Mesodermal cell (in vitro differentiated cells): ENCODE measurements around the gene ADAMTS19.

Experiments
- H3K27ac ChIP-seq: 2 replicates; pipeline ENCODE4 v1.7.0; 2013; ENCODE audit warnings: mild to moderate bottlenecking, low read depth, low read length, moderate library complexity; ENCODE audit not compliant: severe bottlenecking
- H3K36me3 ChIP-seq: 2 replicates; pipeline ENCODE4 v1.7.1; 2013; ENCODE audit warnings: mild to moderate bottlenecking, low read length, moderate library complexity; ENCODE audit not compliant: control insufficient read depth, insufficient read depth
- H3K4me1 ChIP-seq: one replicate; pipeline ENCODE4 v1.7.1; 2013; ENCODE audit warnings: mild to moderate bottlenecking, low read length; ENCODE audit not compliant: insufficient read depth, control insufficient read depth, poor library complexity, severe bottlenecking
- H3K4me3 ChIP-seq: 2 replicates; pipeline ENCODE4 v1.7.0; 2013; ENCODE audit warnings: low read length, control low read depth, mild to moderate bottlenecking; ENCODE audit not compliant: insufficient read depth, poor library complexity, severe bottlenecking; ENCODE audit errors: extremely low read depth
- H3K9me3 ChIP-seq: 2 replicates; pipeline ENCODE4 v1.7.1; 2013; ENCODE audit warnings: mild to moderate bottlenecking, low read length, moderate library complexity; ENCODE audit not compliant: control insufficient read depth
- WGBS, 2 experiments: methylation state at CpG; one replicate each; pipeline ENCODE4 v1.1.5; 2013; ENCODE audit warnings: missing lambda C conversion rate in 2 of 2; ENCODE audit not compliant: insufficient coverage in 2 of 2; 5-methylcytosine and 5-hydroxymethylcytosine counted together

The ADAMTS19 gene

DNA sequence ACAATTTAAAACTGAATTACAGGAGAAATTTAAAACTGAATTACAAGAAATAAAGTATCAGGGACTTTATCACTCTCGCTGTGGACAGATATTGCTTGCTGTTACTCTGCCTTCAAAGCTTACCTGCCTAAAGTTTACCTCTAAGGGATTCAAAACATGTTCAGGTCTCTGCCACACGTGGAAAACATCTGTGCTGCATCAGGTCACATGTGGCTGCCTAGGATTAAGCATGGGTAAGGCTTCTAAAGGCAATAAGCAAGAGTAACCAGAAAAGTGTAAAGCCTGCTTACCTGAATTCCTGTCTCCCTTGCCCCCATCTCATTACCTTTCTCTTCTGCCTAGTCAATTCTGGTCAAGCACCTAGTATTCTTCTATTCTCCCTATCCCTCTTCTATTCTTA is 306.7 kb downstream of the ADAMTS19 start:
- WGBS, 2 experiments, result 90 to 100% methylated on average over 2 of the region's 2 CpGs
- H3K4me1 ChIP-seq, result no peaks in the 10 kb centered on the region
- H3K36me3 ChIP-seq, result no peaks in the 10 kb centered on the region
- no peak overlapping the region for H3K27ac ChIP-seq
- H3K4me3 ChIP-seq, result no peak overlapping the region
- no peaks in the 10 kb centered on the region for H3K9me3 ChIP-seq

DNA sequence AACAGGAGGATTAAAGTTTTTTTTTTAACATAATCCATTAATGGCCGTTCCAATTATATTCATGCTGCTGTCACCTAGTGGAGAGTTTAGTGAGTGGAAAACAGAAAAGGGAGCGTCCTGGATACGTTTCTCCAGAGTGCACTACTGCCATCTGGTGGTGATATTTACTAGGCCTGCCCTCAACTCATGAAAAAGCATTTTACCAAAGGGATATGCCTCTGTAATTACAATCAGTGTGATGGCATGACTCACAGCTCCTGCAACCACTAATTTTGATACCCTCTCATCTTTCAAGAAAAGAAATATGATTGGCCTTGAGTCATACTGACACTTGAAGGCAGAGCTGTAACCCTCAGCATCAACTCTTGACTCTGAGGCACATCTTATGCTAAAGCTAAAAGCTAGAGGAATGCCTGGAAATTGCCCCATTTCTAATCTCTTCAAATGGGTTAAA is 307.9 kb downstream of the ADAMTS19 start:
- 0% methylated on average over 2 of the region's 3 CpGs; no CpG with 5 or more reads in 1 of the 2 experiments for WGBS, 2 experiments
- no peaks in the 10 kb centered on the region for H3K4me1 ChIP-seq
- H3K4me3 ChIP-seq, result no peak overlapping the region
- H3K27ac ChIP-seq, result no peak overlapping the region
- no peaks in the 10 kb centered on the region for H3K9me3 ChIP-seq
- H3K36me3 ChIP-seq, result no peaks in the 10 kb centered on the region

DNA sequence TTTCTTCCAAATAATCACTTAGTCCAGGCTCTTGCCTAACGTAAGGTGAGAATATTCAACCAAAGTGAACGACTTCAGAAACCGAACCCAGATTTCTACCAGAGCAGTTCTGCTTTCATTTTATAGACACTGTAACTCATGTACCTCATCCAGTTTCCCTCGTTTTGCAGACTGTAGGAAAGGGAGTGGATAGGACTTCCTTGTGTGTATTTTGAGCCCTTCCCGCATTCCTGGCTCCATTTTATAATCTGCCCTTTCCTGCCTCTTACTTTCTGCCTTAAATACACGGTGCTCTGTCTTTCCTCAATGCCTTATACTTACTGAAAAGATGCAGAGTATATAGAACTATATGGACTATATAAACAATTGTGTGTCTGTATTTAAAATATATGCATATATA is 308.6 kb downstream of the ADAMTS19 start:
- WGBS, 2 experiments, result 80 to 100% methylated on average over 1 to 2 of the region's 6 CpGs

DNA sequence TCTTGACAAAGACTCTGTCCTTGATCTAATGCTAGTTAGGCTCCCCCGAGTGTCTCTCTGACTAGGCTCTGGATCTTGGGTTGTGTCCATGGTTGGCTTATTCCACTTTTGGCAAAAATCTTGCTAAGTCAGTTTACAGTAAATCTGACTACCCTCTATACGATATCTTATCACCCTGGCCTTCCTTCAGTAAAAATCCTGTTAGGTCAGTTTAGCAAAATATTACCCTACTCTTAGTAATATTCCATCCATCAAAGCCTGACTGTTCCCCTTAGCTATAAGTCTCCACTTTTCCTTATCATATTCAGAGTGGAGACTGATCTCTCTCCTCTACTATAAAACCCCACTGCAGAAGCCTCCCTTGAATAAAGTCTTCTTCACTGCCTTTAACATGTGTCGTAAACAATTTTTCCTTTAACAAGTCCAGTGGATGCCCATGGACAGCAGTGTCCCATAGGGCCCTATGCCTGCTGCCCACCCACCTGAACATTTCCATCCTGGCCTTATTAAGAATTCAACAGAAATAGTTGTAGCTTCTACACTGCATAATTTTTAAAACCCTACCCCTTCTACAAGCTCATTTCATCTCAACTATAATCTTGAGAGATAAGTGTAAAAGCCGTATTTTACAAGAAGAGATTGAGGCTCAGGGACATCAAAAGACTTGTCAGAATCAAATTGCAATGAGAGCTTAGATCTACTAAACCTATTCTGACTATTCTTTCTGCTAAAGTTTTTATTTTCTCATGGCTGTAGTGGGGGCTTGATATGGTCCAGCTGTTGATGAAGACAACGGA is 310.1 kb downstream of the ADAMTS19 start:
- Histone ChIP-seq H3K4me1 (no peaks in the 10 kb centered on the region), H3K36me3 (no peaks in the 10 kb centered on the region), H3K27ac (no peak overlapping the region), H3K4me3 (no peak overlapping the region), H3K9me3 (no peaks in the 10 kb centered on the region)
- 81 to 95% methylated on average over 2 to 3 of the region's 5 CpGs for WGBS, 2 experiments

More for the DNA sequence above, 308.6 kb downstream of the ADAMTS19 start:
- Histone ChIP-seq H3K27ac (no peak overlapping the region), H3K4me3 (no peak overlapping the region), H3K9me3 (no peaks in the 10 kb centered on the region), H3K36me3 (no peaks in the 10 kb centered on the region), H3K4me1 (no peaks in the 10 kb centered on the region)

DNA sequence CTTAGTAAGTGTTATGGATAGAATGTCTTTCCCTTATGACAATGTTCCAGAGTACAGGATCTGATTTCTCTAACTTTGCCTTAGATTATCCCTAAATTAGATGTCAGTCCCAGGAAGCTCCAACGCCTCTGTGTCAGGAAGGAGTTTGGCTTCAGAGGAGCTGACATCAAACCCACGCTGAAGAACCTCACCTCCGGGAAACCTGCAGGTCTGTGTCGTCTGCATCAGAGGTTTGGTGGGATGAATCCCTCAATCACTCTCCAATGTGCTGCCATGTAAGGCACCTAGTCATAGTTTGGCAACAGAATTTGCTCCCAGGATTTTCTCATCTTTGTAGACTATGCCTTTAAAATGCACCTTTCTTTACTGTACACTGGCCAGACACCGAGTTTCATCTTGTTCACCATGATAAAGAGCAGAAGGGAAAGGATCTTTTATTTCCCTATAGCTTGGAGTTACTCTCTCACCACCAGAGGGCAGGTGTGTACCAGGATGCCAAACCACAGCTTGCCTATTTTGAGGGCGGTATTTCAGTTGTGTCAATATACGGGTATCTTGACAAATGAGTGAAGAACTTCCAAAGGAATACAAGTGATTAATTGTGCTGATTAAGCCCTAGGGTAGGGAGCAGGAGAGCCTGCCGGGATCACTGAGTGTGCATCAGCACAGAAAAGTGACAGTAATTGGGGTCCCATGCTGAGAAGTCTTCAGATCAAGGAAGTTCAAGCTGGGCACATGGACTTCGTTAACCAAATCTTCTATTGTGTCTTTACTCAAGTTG is 311.1 kb downstream of the ADAMTS19 start:
- Histone ChIP-seq H3K9me3 (no peaks in the 10 kb centered on the region), H3K4me3 (no peak overlapping the region), H3K27ac (no peak overlapping the region), H3K4me1 (no peaks in the 10 kb centered on the region), H3K36me3 (no peaks in the 10 kb centered on the region)
- 53 to 54% methylated on average over 6 to 7 of the region's 9 CpGs for WGBS, 2 experiments

DNA sequence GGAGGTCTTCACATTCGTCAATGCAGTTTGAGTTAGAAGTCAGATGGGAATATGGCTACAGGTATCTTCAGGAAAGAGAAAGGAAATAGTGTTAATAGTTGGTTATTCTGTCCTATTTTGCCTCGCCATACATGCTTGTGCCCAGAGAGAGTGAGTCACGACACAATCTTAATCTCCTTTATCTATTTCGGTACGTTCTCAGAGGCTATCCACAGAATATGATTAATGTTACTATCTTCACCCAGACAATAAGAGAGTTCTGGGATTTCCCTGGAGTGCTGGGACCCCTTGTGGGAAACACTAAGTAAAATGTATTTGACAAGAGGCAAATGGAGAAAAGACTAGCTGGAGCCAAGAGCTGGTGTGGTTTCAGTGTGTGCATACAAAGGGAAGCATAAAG is 313.3 kb downstream of the ADAMTS19 start:
- 83 to 100% methylated on average over 1 to 3 of the region's 5 CpGs for WGBS, 2 experiments
- Histone ChIP-seq H3K9me3 (no peaks in the 10 kb centered on the region), H3K36me3 (no peaks in the 10 kb centered on the region), H3K4me3 (no peak overlapping the region), H3K4me1 (no peaks in the 10 kb centered on the region), H3K27ac (no peak overlapping the region)

DNA sequence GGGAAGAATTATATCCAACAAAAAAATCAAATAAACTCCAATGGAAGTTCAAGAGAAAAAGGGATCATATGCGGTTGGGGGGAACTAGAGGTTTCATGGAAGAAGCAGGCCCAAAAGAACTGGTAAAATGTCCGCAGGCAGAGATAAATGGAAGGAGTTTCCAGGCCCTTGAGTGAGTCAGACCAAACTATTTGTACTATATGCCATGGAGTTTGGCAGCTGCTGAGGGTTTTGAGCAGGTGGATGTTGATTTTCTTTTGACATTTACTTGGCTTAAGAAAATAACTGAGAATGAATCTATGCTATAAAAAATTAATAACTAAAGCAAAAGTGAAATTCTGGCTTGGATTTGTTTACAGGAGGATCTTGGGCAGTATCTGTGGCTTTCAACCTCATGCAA is 321.5 kb downstream of the ADAMTS19 start:
- Histone ChIP-seq H3K9me3 (no peaks in the 10 kb centered on the region), H3K4me3 (no peak overlapping the region), H3K4me1 (no peaks in the 10 kb centered on the region), H3K27ac (no peak overlapping the region), H3K36me3 (no peaks in the 10 kb centered on the region)
- 73% methylated on average over 2 of the region's 2 CpGs; no CpG with 5 or more reads in 1 of the 2 experiments for WGBS, 2 experiments
